ENCODE results near the gene DNAJC5.

Gene DNAJC5

DNA sequence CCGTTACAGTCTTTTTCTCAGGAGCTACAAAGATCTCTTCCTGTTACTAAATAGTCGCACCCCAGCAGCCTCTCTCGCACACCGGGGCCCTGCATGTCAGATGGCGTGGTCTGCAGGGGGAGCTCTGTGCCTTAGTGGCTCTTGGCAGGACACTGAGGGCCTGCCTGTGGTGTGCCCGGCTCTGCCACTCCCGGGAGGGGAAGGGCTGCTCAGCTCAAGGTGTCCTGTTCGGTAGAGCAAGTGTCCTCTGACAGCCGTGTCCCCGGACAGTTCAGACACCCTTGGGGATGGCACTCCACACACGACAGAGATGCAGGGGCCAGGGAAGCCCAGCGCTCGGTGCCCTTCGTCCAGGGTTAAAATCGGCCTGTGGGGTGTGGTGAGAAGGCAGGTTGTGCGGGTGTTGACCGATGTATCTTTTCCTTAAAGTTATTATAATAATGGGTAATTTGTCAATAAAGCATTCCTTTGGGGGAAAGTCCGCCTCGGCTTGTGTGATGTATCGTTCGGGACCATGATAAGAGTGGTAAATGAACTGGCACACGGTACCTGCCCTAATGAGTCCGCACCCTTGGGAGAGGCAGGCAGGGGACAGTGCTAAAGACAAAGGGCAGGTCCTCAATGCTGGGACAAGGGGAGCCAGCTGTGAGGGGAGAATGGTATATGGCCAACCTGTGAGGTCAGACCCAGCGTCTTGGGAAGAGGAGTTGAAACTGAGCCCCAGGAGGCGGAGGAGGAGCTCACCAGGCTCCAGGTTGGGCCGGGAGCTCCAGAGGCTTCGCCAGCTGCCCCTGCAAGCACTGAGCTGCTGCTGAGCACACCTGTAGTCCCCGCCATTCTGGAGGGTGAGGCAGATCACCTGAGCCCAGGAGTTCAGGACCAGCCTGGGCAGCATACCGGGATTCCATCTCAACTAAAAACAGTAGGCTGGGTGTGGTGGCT is 3.6 kb upstream of the DNAJC5 start:
- Histone ChIP-seq H3K9ac (ENCODE audit: low read depth, low read length) (no peak overlapping the region), H3K36me3 (ENCODE audit: control insufficient read depth, insufficient read depth, low read length) (peaks cover 29% of the 10 kb centered on the region), H3K27me3 (ENCODE audit: control insufficient read depth, insufficient read depth, low read length) (no peaks in the 10 kb centered on the region), H3K4me1 (ENCODE audit: control insufficient read depth, insufficient read depth, low read length) (peaks cover 3% of the 10 kb centered on the region), H3K4me3 (ENCODE audit: low read depth, low read length) (no peak overlapping the region), H3K9me3 (ENCODE audit: control insufficient read depth, insufficient read depth, low read length) (no peaks in the 10 kb centered on the region)

DNA sequence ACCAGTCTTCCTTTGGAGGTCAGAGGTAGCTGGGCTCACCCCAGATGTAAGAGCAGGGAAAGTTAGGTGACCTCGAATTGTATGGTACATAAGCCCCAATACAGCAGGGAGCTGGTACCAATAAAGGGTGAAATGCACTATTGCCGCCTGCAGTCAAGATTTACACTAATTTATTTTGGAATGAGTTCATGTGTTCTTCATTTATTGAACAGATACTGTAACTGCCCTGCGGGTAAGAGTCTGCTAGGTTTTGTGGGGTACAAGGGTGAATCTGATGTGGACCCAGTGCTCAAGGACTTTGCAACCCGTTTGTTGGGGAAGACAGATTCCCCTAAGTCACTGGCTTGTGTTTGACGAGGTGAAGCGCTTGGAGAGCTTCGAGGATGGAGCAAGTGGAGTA is 2.5 kb upstream of the DNAJC5 start:
- Histone ChIP-seq H3K36me3 (ENCODE audit: control insufficient read depth, insufficient read depth, low read length) (peaks cover 24% of the 10 kb centered on the region), H3K4me3 (ENCODE audit: low read depth, low read length) (no peak overlapping the region), H3K4me1 (ENCODE audit: control insufficient read depth, insufficient read depth, low read length) (peaks cover 3% of the 10 kb centered on the region), H3K9ac (ENCODE audit: low read depth, low read length) (no peak overlapping the region), H3K9me3 (ENCODE audit: control insufficient read depth, insufficient read depth, low read length) (no peaks in the 10 kb centered on the region), H3K27me3 (ENCODE audit: control insufficient read depth, insufficient read depth, low read length) (no peaks in the 10 kb centered on the region)

DNA sequence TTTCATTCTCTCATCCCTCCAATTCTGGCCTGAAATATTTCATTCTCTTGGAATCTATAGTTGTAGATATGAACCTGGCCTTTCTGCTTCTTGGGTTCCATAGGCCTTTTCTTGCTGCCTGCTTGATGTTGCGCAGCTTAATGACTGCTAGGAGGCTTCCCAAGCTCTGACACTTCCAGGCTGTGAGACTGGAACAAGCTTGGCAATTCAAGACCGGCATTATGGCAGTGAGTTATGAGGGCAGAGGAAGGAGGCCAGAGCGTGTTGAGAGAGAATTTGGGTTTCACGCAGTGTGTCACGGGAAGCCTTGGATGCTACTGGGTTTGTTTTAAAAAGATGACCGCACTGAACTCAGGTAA is 948 bp upstream of the DNAJC5 start:
- H3K9me3 ChIP-seq (ENCODE audit: control insufficient read depth, insufficient read depth, low read length), result no peaks in the 10 kb centered on the region
- peaks cover 3% of the 10 kb centered on the region for H3K4me1 ChIP-seq (ENCODE audit: control insufficient read depth, insufficient read depth, low read length)
- H3K36me3 ChIP-seq (ENCODE audit: control insufficient read depth, insufficient read depth, low read length), result peaks cover 24% of the 10 kb centered on the region
- peak overlapping the region; percentile 64 for H3K4me3 ChIP-seq (ENCODE audit: low read depth, low read length)
- H3K27me3 ChIP-seq (ENCODE audit: control insufficient read depth, insufficient read depth, low read length), result no peaks in the 10 kb centered on the region
- no peak overlapping the region for H3K9ac ChIP-seq (ENCODE audit: low read depth, low read length)

DNA sequence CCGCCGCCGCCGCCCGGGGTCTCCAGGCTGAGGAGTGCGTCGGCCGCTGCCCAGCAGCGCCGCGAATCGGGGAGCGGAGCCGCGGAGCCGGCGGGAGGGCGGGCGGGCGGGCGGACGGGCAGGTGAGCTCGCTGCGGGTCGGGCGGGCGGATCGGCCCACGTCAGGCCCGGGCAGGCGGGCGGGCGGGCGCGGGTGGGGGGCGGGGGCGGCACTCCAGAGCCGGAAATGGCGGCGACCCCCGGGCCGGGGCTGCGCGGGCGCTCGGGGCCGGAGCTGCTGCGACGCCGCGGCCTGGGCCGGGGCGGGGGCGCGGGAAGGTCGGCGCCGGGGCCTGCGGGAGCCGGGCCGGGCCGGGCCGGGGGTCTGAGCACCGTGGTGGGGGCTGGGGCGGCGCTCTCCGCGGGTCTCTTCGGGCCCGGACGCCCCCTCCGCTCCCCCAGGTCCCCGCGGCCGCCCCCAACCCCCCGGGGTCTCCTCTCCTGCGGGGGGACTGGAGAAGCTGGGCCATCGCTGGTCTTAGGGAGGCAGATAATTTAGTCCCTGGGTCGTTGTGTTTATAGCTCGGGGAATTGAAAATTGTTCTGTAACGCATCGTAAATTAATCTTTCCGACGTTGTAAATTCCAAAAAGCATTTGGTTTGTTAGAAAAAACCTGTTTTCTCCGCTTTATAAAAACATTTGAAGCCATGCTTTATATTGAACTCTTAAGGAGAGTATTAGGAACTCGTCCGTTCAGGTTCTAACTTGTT is 451 bp downstream of the DNAJC5 start:
- Histone ChIP-seq H3K4me3 (ENCODE audit: low read depth, low read length) (peak overlapping the region; percentile 30), H3K9ac (ENCODE audit: low read depth, low read length) (no peak overlapping the region), H3K36me3 (ENCODE audit: control insufficient read depth, insufficient read depth, low read length) (peaks cover 12% of the 10 kb centered on the region), H3K27me3 (ENCODE audit: control insufficient read depth, insufficient read depth, low read length) (no peaks in the 10 kb centered on the region), H3K9me3 (ENCODE audit: control insufficient read depth, insufficient read depth, low read length) (no peaks in the 10 kb centered on the region), H3K4me1 (ENCODE audit: control insufficient read depth, insufficient read depth, low read length) (peaks cover 3% of the 10 kb centered on the region)

DNA sequence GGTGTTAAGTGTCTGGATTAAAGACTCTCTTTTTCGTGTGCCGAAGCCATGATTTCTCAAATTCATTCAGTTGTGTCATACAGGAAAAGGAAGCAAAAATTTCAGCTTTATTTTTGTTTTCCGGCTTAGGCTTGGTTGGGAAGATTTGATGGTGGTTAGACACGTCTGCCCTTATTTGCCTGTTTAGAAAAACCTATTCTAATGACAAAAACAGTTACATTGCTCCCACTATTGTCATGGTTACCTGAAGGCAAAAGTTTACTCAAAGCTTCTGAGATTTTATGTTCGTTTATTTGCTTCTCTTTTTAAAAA is 982 bp downstream of the DNAJC5 start:
- Histone ChIP-seq H3K9ac (ENCODE audit: low read depth, low read length) (no peak overlapping the region), H3K4me3 (ENCODE audit: low read depth, low read length) (peak overlapping the region; percentile 30), H3K9me3 (ENCODE audit: control insufficient read depth, insufficient read depth, low read length) (no peaks in the 10 kb centered on the region), H3K36me3 (ENCODE audit: control insufficient read depth, insufficient read depth, low read length) (peaks cover 9% of the 10 kb centered on the region), H3K4me1 (ENCODE audit: control insufficient read depth, insufficient read depth, low read length) (peaks cover 3% of the 10 kb centered on the region), H3K27me3 (ENCODE audit: control insufficient read depth, insufficient read depth, low read length) (no peaks in the 10 kb centered on the region)

DNA sequence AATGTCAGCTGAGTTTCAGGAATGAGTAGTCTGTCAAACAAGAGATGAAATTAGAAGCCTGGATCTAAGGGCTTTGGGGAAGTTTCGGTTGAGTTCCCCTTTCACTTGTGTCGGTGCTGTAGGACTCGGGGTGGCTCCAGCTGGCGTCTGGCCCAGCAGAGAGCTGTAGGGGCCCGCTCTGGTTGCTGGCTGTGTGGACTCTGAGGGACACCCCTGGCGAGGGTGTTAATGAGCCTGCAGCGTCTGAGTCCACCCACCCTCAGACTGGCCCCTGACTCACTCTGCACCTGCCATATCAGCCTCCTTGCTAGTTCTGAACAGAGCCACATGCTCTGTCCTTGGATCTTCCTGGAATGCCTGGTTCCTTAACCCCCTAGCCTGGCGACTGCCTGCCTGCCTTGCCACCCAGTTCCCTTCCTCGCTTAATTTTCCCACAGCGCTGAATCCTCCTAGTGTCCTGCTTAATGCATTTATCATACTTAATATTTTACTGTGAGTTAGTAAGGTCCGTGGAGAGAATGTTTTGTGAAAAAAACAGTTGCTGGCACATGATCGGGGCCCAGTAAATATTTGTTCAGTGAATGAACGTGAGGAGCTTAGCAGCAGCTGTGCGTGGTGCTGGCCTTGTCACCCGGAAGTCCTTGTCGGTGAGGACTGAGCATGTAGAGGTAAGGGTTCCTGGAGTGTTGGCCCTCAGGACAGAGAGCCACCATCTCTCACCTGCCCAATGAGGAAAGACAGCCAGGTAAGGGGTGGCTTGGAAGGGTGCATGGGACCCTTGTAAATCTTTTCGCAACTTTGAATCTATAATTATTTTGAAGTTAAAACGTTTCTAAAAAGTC is 1.6 kb downstream of the DNAJC5 start:
- H3K4me1 ChIP-seq (ENCODE audit: control insufficient read depth, insufficient read depth, low read length), result peaks cover 3% of the 10 kb centered on the region

DNA sequence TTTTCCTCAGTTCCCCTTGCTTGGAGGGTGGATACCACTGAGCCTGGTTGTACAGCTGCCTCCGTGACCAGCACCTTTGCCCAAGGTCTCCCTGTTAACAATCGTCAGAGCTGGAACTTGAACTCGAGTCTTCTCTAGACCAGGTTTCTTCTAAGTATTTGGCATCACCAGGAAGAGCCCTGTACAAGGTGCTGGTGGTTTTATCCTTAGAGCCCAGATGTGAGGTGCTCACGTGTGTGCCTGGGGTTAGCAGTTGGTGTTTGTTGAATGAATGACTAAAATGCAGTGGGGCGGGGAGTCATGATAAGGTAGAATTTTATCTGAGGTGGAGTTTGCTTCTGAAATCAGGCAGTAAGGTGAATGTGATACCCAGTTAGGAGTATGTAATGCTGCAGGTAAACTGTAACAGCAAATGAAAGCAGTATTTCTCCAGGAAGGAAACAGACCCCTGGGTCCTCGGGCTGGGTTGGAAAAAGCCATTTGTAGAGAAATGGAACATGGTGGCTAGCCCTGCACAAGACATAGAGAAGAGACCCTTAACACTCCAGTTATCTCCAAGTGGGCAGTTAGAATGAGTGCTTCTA is 3.1 kb downstream of the DNAJC5 start:
- Histone ChIP-seq H3K9ac (ENCODE audit: low read depth, low read length) (no peak overlapping the region), H3K36me3 (ENCODE audit: control insufficient read depth, insufficient read depth, low read length) (no peaks in the 10 kb centered on the region), H3K9me3 (ENCODE audit: control insufficient read depth, insufficient read depth, low read length) (no peaks in the 10 kb centered on the region), H3K4me3 (ENCODE audit: low read depth, low read length) (no peak overlapping the region), H3K4me1 (ENCODE audit: control insufficient read depth, insufficient read depth, low read length) (peaks cover 3% of the 10 kb centered on the region), H3K27me3 (ENCODE audit: control insufficient read depth, insufficient read depth, low read length) (no peaks in the 10 kb centered on the region)

More for the DNA sequence above, 1.6 kb downstream of the DNAJC5 start:
- peak overlapping the region; percentile 30 for H3K4me3 ChIP-seq (ENCODE audit: low read depth, low read length)
- peaks cover 4% of the 10 kb centered on the region for H3K36me3 ChIP-seq (ENCODE audit: control insufficient read depth, insufficient read depth, low read length)
- H3K9me3 ChIP-seq (ENCODE audit: control insufficient read depth, insufficient read depth, low read length), result no peaks in the 10 kb centered on the region
- no peak overlapping the region for H3K9ac ChIP-seq (ENCODE audit: low read depth, low read length)
- no peaks in the 10 kb centered on the region for H3K27me3 ChIP-seq (ENCODE audit: control insufficient read depth, insufficient read depth, low read length)

DNA sequence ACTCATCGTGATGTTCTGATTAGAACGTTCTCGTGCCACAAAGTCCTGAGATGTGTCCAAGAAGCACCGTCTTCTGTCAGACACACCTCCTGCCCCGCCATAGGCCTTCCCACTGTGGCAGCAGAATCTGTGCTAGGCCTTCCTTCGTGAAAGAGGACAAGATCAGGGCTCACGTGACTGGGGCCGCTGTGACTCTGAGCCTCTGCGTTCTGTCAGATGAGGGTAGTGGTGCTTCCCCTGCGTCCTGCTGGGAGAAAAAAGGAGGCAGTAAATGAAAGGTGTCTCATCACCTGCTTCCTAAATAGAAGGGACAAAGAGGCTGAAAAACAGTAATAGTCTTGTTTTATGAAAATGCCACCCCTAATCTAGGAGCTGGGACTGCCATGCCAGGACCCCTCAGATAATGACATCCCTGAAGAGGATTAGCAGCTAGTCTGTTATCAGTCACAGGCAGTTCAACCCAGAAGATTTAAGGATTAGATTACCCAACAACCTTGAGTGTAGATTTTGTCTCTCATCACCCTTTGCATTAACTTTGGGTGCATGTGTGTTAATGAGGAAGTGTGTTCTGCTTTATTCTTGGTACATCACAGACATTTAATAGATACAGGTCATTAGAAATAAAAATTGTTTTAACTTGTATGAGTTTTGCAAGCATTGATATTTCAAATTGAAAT is 4.1 kb downstream of the DNAJC5 start:
- H3K27me3 ChIP-seq (ENCODE audit: control insufficient read depth, insufficient read depth, low read length), result no peaks in the 10 kb centered on the region
- no peak overlapping the region for H3K4me3 ChIP-seq (ENCODE audit: low read depth, low read length)
- peaks cover 2% of the 10 kb centered on the region for H3K4me1 ChIP-seq (ENCODE audit: control insufficient read depth, insufficient read depth, low read length)
- no peak overlapping the region for H3K9ac ChIP-seq (ENCODE audit: low read depth, low read length)
- H3K9me3 ChIP-seq (ENCODE audit: control insufficient read depth, insufficient read depth, low read length), result no peaks in the 10 kb centered on the region
- H3K36me3 ChIP-seq (ENCODE audit: control insufficient read depth, insufficient read depth, low read length), result no peaks in the 10 kb centered on the region

DNA sequence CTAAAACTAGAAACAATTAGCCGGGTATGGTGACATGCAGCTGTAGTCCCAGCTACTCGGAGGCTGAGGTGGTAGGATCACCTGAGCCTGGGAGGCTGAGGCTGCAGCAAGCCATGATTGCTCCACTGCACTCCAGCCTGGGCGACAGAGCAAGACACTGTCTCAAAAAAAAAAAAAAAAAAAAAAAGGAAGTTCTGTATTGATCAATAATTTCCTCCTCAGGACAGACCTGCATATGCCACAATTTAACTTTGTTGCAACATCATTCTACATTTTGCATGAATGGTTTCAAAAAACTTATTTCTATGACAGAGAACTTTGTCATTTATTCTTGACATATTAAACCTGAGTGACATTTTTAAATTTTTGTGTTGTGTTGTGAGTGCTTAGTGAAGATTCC is 5.5 kb downstream of the DNAJC5 start:
- no peak overlapping the region for H3K9ac ChIP-seq (ENCODE audit: low read depth, low read length)
- no peaks in the 10 kb centered on the region for H3K36me3 ChIP-seq (ENCODE audit: control insufficient read depth, insufficient read depth, low read length)
- no peak overlapping the region for H3K4me3 ChIP-seq (ENCODE audit: low read depth, low read length)

DNA sequence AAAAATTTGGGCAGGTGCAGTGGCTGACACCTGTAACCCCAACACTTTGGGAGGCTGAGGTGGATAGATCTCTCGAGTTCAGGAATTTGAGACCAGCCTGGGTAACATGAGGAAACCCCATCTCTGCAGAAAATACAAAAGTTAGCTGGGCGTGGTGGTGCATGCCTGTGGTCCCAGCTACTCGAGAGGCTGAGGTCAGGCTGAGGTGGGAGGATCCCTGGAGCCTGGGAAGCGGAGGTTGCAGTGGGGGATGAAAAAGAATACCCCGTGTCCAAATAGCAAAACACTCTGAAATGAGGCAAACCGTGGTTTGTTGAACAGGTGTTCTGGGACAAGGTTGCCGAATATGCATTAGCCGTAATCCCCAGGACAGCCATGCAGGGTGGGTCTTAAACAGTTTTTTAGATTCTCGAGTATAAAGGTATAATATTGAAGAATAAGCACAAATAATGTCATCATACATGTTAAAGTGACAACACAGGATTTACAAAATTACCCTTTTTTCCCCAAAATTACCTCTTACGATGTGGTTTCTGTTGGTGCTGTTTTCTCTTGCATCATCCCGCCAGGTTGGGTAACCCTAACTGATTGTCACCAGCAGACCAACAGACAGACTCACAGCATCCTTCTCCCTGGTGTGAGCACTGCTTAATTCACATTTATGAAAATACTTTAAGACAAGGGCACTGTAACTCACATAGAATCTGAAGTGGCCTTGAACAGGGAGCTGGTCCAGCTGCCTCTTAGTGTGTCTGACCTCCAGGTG is 9.1 kb downstream of the DNAJC5 start:
- Histone ChIP-seq H3K4me1 (ENCODE audit: control insufficient read depth, insufficient read depth, low read length) (no peaks in the 10 kb centered on the region), H3K9me3 (ENCODE audit: control insufficient read depth, insufficient read depth, low read length) (no peaks in the 10 kb centered on the region), H3K9ac (ENCODE audit: low read depth, low read length) (no peak overlapping the region), H3K36me3 (ENCODE audit: control insufficient read depth, insufficient read depth, low read length) (no peaks in the 10 kb centered on the region), H3K4me3 (ENCODE audit: low read depth, low read length) (no peak overlapping the region), H3K27me3 (ENCODE audit: control insufficient read depth, insufficient read depth, low read length) (no peaks in the 10 kb centered on the region)

More for the DNA sequence above, 5.5 kb downstream of the DNAJC5 start:
- H3K27me3 ChIP-seq (ENCODE audit: control insufficient read depth, insufficient read depth, low read length), result no peaks in the 10 kb centered on the region
- H3K9me3 ChIP-seq (ENCODE audit: control insufficient read depth, insufficient read depth, low read length), result no peaks in the 10 kb centered on the region
- H3K4me1 ChIP-seq (ENCODE audit: control insufficient read depth, insufficient read depth, low read length), result no peaks in the 10 kb centered on the region
